MM.1S (cell line): ENCODE results near the gene UBN1.

Experiments used
- DNase-seq: peaks from one replicate; pipeline ENCODE4 v3.0.0-alpha.2; 2015
- H2AFZ ChIP-seq: fragments of 300-600 bp; sonication (generic); 2 replicates; pipeline ENCODE4 v1.6.0; 2016; ENCODE audit warnings: antibody characterized with exemption, low read length
- H3F3A ChIP-seq: fragments of 300-600 bp; sonication (generic); 2 replicates; pipeline ENCODE4 v1.6.1; 2016; ENCODE audit warnings: mild to moderate bottlenecking, antibody characterized with exemption, low read length, moderate library complexity, mixed read lengths; ENCODE audit not compliant: insufficient read depth
- H3K27ac ChIP-seq: fragments of 300-600 bp; sonication (generic); 2 replicates; pipeline ENCODE4 v1.5.1; 2016; ENCODE audit warnings: mild to moderate bottlenecking, low read length
- H3K27me3 ChIP-seq: fragments of 300-600 bp; sonication (generic); replicated peaks from 2 replicates; pipeline ENCODE4 v1.6.0; 2016; ENCODE audit warnings: low read length; ENCODE audit not compliant: insufficient read depth
- H3K36me3 ChIP-seq: fragments of 300-600 bp; sonication (generic); replicated peaks from 2 replicates; pipeline ENCODE4 v1.6.1; 2016; ENCODE audit warnings: mild to moderate bottlenecking, low read length, mixed read lengths; ENCODE audit not compliant: insufficient read depth
- H3K4me1 ChIP-seq: fragments of 300-600 bp; sonication (generic); 2 replicates; pipeline ENCODE4 v1.6.1; 2016; ENCODE audit warnings: low read length, mixed read lengths
- H3K4me2 ChIP-seq: fragments of 300-600 bp; sonication (generic); 2 replicates; pipeline ENCODE4 v1.6.0; 2016; ENCODE audit warnings: low read depth, low read length
- H3K4me3 ChIP-seq: fragments of 300-600 bp; sonication (generic); 2 replicates; pipeline ENCODE4 v1.5.1; 2016; ENCODE audit warnings: low read length, mixed read lengths
- H3K79me2 ChIP-seq: fragments of 300-600 bp; sonication (generic); 2 replicates; pipeline ENCODE4 v1.6.1; 2016; ENCODE audit warnings: mixed run types, low read length, mixed read lengths
- H3K9ac ChIP-seq: fragments of 300-600 bp; sonication (generic); 2 replicates; pipeline ENCODE4 v1.6.1; 2016; ENCODE audit warnings: low read length, mixed read lengths
- H3K9me2 ChIP-seq: fragments of 300-600 bp; sonication (generic); replicated peaks from 2 replicates; pipeline ENCODE4 v1.6.1; 2016; ENCODE audit warnings: mild to moderate bottlenecking, low read length, mixed read lengths; ENCODE audit not compliant: insufficient read depth
- H3K9me3 ChIP-seq: fragments of 300-600 bp; sonication (generic); replicated peaks from 2 replicates; pipeline ENCODE4 v1.6.1; 2016; ENCODE audit warnings: mild to moderate bottlenecking, low read length, mixed read lengths; ENCODE audit not compliant: insufficient read depth
- H4K20me1 ChIP-seq: fragments of 300-600 bp; sonication (generic); 2 replicates; pipeline ENCODE4 v1.6.1; 2016; ENCODE audit warnings: mild to moderate bottlenecking, low read length, moderate library complexity, mixed read lengths; ENCODE audit not compliant: insufficient read depth
- EZH2 ChIP-seq: fragments of 300-600 bp; sonication (generic); optimal IDR thresholded peaks from 2 replicates; pipeline ENCODE3; 2017; ENCODE audit warnings: low read depth, mild to moderate bottlenecking, antibody characterized with exemption, low read length, mixed read lengths
- EZH2phosphoT487 ChIP-seq: fragments of 300-600 bp; sonication (generic); IDR thresholded peaks from 2 replicates; pipeline ENCODE4 v1.6.1; 2018; ENCODE audit warnings: antibody characterized with exemption, low read length
- TF ChIP-seq, protein P1 (sequence below): fragments of 300-600 bp; sonication (generic); IDR thresholded peaks from 2 replicates; pipeline ENCODE4 v1.5.1; 2016; ENCODE audit warnings: antibody characterized with exemption, low read length, mixed read lengths

UBN1 gene

DNA sequence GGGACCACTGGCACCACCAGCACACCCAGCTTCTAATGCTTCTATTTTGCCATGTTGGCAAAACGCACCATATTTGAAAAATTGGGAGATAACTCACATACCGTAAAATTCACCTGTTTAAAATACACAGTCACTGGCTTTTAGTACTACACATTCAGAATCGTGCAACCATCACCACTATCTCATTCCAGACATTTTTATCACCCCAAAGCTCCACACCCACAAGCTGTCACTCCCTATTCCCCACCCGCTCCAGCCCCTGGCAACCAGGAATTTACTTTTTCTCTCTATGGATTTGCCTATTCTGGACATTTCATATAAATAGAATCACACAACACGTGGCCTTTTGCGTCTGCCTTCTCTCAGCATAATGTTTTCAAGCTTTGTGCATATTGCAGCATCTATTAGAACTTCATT lies 64.7 kb downstream of the UBN1 start:
- H3F3A ChIP-seq: no peaks in the 10 kb centered on the region
- no peaks in the 10 kb centered on the region for H3K36me3 ChIP-seq
- H3K27me3 ChIP-seq: no peaks in the 10 kb centered on the region
- H3K4me2 ChIP-seq: no peak overlapping the region
- no peak overlapping the region for H3K9ac ChIP-seq
- no peaks in the 10 kb centered on the region for H3K4me1 ChIP-seq
- H3K4me3 ChIP-seq: no peak overlapping the region
- no peaks in the 10 kb centered on the region for H3K79me2 ChIP-seq
- no peak for DNase-seq
- no peaks in the 10 kb centered on the region for H3K9me2 ChIP-seq
- TF ChIP-seq EZH2 (no peak), EZH2phosphoT487 (no peak)
- TF ChIP-seq, protein P1, sequence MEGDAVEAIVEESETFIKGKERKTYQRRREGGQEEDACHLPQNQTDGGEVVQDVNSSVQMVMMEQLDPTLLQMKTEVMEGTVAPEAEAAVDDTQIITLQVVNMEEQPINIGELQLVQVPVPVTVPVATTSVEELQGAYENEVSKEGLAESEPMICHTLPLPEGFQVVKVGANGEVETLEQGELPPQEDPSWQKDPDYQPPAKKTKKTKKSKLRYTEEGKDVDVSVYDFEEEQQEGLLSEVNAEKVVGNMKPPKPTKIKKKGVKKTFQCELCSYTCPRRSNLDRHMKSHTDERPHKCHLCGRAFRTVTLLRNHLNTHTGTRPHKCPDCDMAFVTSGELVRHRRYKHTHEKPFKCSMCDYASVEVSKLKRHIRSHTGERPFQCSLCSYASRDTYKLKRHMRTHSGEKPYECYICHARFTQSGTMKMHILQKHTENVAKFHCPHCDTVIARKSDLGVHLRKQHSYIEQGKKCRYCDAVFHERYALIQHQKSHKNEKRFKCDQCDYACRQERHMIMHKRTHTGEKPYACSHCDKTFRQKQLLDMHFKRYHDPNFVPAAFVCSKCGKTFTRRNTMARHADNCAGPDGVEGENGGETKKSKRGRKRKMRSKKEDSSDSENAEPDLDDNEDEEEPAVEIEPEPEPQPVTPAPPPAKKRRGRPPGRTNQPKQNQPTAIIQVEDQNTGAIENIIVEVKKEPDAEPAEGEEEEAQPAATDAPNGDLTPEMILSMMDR: no peak
- H3K27ac ChIP-seq: no peak overlapping the region
- no peaks in the 10 kb centered on the region for H4K20me1 ChIP-seq
- no peak overlapping the region for H2AFZ ChIP-seq
- H3K9me3 ChIP-seq: no peaks in the 10 kb centered on the region

DNA sequence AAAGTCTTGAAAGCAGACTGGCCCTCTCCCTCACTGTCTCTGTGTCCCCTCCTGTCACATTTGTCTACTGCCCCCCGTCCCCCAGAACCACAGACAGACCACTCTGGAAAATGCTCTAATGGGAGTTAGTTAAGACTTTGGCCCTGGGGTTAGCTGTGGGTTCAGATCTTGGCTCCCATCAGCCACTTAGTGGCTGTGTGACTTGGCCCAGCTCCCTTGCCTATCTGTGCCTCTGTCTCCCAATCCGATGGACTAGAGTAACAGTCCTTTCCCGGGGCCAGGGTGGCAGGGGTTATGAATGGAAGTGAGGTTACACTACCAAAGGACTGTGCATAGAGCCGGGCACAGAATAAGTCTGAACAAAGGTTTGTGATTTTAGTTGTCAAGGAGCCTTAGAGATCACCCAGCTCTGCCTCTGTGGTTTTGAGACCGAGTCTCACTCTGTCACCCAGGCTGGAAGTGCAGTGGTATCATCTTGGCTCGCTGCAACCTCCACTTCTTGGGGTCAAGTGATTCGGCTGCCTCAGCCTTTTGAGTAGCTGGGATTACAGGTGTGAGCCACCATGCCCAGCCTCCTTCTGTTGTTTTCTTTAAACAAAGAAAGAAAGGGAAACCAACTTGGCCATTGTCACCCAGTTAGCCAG lies 66.0 kb downstream of the UBN1 start:
- H4K20me1 ChIP-seq: no peaks in the 10 kb centered on the region
- no peaks in the 10 kb centered on the region for H3K9me3 ChIP-seq
- H3K36me3 ChIP-seq: no peaks in the 10 kb centered on the region
- H3F3A ChIP-seq: no peaks in the 10 kb centered on the region
- 0 out of 2 replicates have a peak overlapping the region, but pooled peaks have one; percentile 22 for H3K4me2 ChIP-seq
- H3K4me1 ChIP-seq: no peaks in the 10 kb centered on the region
- TF ChIP-seq, protein P1: no peak
- TF ChIP-seq EZH2 (no peak), EZH2phosphoT487 (no peak)
- no peak overlapping the region for H3K9ac ChIP-seq
- H3K27me3 ChIP-seq: no peaks in the 10 kb centered on the region
- H3K4me3 ChIP-seq: no peak overlapping the region
- DNase-seq: peak; percentile 47
- no peaks in the 10 kb centered on the region for H3K9me2 ChIP-seq
- H3K27ac ChIP-seq: no peak overlapping the region
- H2AFZ ChIP-seq: peak overlapping the region; percentile 47
- no peaks in the 10 kb centered on the region for H3K79me2 ChIP-seq

DNA sequence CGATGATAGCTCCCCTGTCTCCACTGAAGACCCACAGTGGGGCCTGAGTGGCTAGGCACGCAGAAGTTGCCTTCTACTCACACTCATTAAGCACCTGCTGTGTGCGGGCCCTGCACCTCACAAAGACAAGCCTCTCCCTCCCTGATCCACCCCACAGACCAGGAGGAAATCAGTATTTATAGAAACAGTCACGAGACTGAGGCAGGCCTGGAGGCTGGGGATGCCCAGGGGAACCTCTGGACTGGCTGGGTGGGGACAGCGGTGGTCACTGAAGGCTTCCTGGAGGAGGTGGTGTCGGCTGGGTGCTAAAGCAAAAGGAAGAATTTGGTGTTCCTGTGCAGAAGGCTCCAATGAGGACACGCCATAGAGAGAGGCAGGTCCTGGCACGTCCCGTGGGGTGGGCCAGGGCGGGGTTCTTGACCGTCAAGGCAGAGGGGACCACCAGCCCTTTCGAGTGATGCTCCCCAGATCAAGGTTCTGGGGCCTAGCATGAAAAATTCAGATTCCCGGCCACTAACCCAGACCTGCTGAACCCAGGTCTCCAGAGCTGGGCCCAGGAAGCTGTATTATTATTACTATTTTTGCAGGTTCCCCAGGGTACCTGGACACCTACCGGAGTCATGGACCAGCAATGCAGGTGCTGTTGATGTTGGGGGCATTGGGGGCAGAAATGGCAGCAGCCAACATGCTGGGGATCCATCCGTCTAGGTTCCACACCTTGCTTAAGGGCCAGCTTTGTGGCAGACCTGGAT lies 66.7 kb downstream of the UBN1 start:
- 0 out of 2 replicates have a peak overlapping the region, but pooled peaks have one; percentile 22 for H3K4me2 ChIP-seq
- no peaks in the 10 kb centered on the region for H4K20me1 ChIP-seq
- no peaks in the 10 kb centered on the region for H3K79me2 ChIP-seq
- H3K9me2 ChIP-seq: no peaks in the 10 kb centered on the region
- H3K27ac ChIP-seq: no peak overlapping the region
- no peaks in the 10 kb centered on the region for H3F3A ChIP-seq
- H2AFZ ChIP-seq: peak overlapping the region; percentile 47
- no peak overlapping the region for H3K4me3 ChIP-seq
- H3K36me3 ChIP-seq: no peaks in the 10 kb centered on the region
- DNase-seq: no peak
- H3K27me3 ChIP-seq: no peaks in the 10 kb centered on the region
- no peak for TF ChIP-seq EZH2
- TF ChIP-seq EZH2phosphoT487: no peak
- TF ChIP-seq, protein P1: no peak
- H3K9me3 ChIP-seq: no peaks in the 10 kb centered on the region
- H3K9ac ChIP-seq: no peak overlapping the region
- H3K4me1 ChIP-seq: no peaks in the 10 kb centered on the region
